Neural cell (in vitro differentiated cells): ENCODE results near the gene PYGL. TPM values are rescaled to one million over a fixed set of nuclear protein-coding genes. Genes with fewer than 3 reads are reported as not detected.
"Not testable (repeated sequence)": the region's sequence is repeated elsewhere in the genome, so short reads cannot be mapped to it uniquely, and the experiment has no call there.

Experiments
- H2AFZ ChIP-seq: fragments of 200-600, 300-800 bp; sonication (generic), shearing (Covaris generic); 2 replicates; pipeline ENCODE4 v1.6.0; 2014; ENCODE audit warnings: low read depth, mild to moderate bottlenecking, antibody characterized with exemption, low read length, moderate library complexity
- H3F3A ChIP-seq: fragments of 200-600 bp; shearing (Covaris generic); 2 replicates; pipeline ENCODE4 v1.6.1; 2016; ENCODE audit warnings: mild to moderate bottlenecking, moderate library complexity, mixed read lengths, antibody characterized with exemption, low read length; ENCODE audit not compliant: insufficient read depth, poor library complexity, severe bottlenecking
- H3K27ac ChIP-seq: fragments of 200-600, 300-800 bp; sonication (generic), shearing (Covaris generic); 2 replicates; pipeline ENCODE4 v1.5.1; 2014; ENCODE audit warnings: mild to moderate bottlenecking, low read length, moderate library complexity
- H3K27me3 ChIP-seq: fragments of 300-800, 200-600 bp; sonication (generic), shearing (Covaris generic); 2 replicates; pipeline ENCODE4 v1.6.0; 2014; ENCODE audit warnings: mild to moderate bottlenecking, low read depth, low read length, moderate library complexity; ENCODE audit not compliant: insufficient read depth
- H3K36me3 ChIP-seq: fragments of 300-800, 200-600 bp; sonication (generic), shearing (Covaris generic); 2 replicates; pipeline ENCODE4 v1.5.1; 2014; ENCODE audit warnings: mild to moderate bottlenecking, antibody characterized with exemption, low read length, moderate library complexity; ENCODE audit not compliant: insufficient read depth
- H3K4me2 ChIP-seq: fragments of 300-800, 200-600 bp; sonication (generic), shearing (Covaris generic); 2 replicates; pipeline ENCODE4 v1.6.0; 2014; ENCODE audit warnings: mild to moderate bottlenecking, low read length
- H3K4me3 ChIP-seq: fragments of 300-800, 200-600 bp; sonication (generic), shearing (Covaris generic); 2 replicates; pipeline ENCODE4 v1.5.1; 2014; ENCODE audit warnings: mild to moderate bottlenecking, low read length, moderate library complexity
- H3K79me2 ChIP-seq: fragments of 200-600 bp; shearing (Covaris generic); replicated peaks from 2 replicates; pipeline ENCODE4 v1.6.0; 2014; ENCODE audit warnings: mild to moderate bottlenecking, low read length, moderate library complexity; ENCODE audit not compliant: insufficient read depth
- H3K9ac ChIP-seq: fragments of 300-800, 200-600 bp; sonication (generic), shearing (Covaris generic); 2 replicates; pipeline ENCODE4 v1.6.1; 2016; ENCODE audit warnings: mild to moderate bottlenecking, low read length, mixed read lengths
- H3K9me2 ChIP-seq: fragments of 200-600 bp; shearing (Covaris generic); 2 replicates; pipeline ENCODE4 v1.6.1; 2016; ENCODE audit warnings: mild to moderate bottlenecking, low read length, mixed read lengths; ENCODE audit not compliant: insufficient read depth
- H3K9me3 ChIP-seq: fragments of 200-600, 300-800 bp; sonication (generic), shearing (Covaris generic); 2 replicates; pipeline ENCODE4 v1.6.1; 2016; ENCODE audit warnings: mild to moderate bottlenecking, mixed run types, low read length, moderate library complexity, mixed read lengths
- H4K20me1 ChIP-seq: fragments of 200-600 bp; shearing (Covaris generic); 2 replicates; pipeline ENCODE4 v1.6.1; 2016; ENCODE audit warnings: mild to moderate bottlenecking, mixed run types; ENCODE audit not compliant: insufficient read depth
- CTCF ChIP-seq: fragments of 450-650 bp; IDR thresholded peaks from 2 replicates; pipeline ENCODE4 v1.5.1; 2014; ENCODE audit warnings: antibody characterized with exemption, mild to moderate bottlenecking, moderate library complexity; ENCODE audit not compliant: poor library complexity, severe bottlenecking
- EP300 ChIP-seq: fragments of 450-650 bp; conservative IDR thresholded peaks from 2 replicates; pipeline ENCODE4 v1.6.1; 2014; ENCODE audit warnings: antibody characterized with exemption, mild to moderate bottlenecking, moderate library complexity; ENCODE audit not compliant: poor library complexity, severe bottlenecking
- EZH2 ChIP-seq: fragments of 200-600, 300-800 bp; shearing (Covaris generic), sonication (generic); IDR thresholded peaks from 2 replicates; pipeline ENCODE4 v1.6.1; 2014; ENCODE audit warnings: antibody characterized with exemption, low read length, borderline replicate concordance, mild to moderate bottlenecking; ENCODE audit not compliant: insufficient read depth, poor library complexity, severe bottlenecking
- MXI1 ChIP-seq: fragments of 450-650 bp; conservative IDR thresholded peaks from 2 replicates; pipeline ENCODE4 v1.6.1; 2014; ENCODE audit warnings: antibody characterized with exemption, mild to moderate bottlenecking; ENCODE audit not compliant: poor library complexity, severe bottlenecking
- POLR2AphosphoS5 ChIP-seq: IDR thresholded peaks from 2 replicates; pipeline ENCODE4 v1.6.1; 2012
- RAD21 ChIP-seq: fragments of 450-650 bp; conservative IDR thresholded peaks from 2 replicates; pipeline ENCODE4 v1.6.1; 2014; ENCODE audit warnings: antibody characterized with exemption, mild to moderate bottlenecking, moderate library complexity
- SMC3 ChIP-seq: fragments of 450-650 bp; conservative IDR thresholded peaks from 2 replicates; pipeline ENCODE4 v1.6.1; 2014; ENCODE audit warnings: antibody characterized with exemption, mild to moderate bottlenecking, moderate library complexity; ENCODE audit not compliant: poor library complexity
- TAF1 ChIP-seq: IDR thresholded peaks from 2 replicates; pipeline ENCODE4 v1.6.1; 2012; ENCODE audit warnings: low read depth
- polyA plus RNA-seq: library from polyadenylated mRNA; depleted of rRNA; stranded (reverse); fragments of >200 nt; gene quantifications from 2 replicates; pipeline ENCODE4 v1.2.3, GENCODE V29; 2014
- TF ChIP-seq, protein P1 (sequence below): IDR thresholded peaks from 2 replicates; pipeline ENCODE4 v1.6.1; 2012; ENCODE audit warnings: borderline replicate concordance

Gene PYGL
- polyA plus RNA-seq, 1 donor from 2014 or later = not detected

GRCh38 chr14:50897658-50898175 lies 46.6 kb downstream of the PYGL start:
- Histone ChIP-seq H3F3A (no peaks in the 10 kb centered on the region), H3K4me3 (no peak overlapping the region), H4K20me1 (no peaks in the 10 kb centered on the region), H3K9me3 (no peaks in the 10 kb centered on the region), H3K27me3 (no peaks in the 10 kb centered on the region), H2AFZ (no peak overlapping the region), H3K79me2 (no peaks in the 10 kb centered on the region), H3K9ac (no peak overlapping the region), H3K36me3 (no peaks in the 10 kb centered on the region), H3K4me2 (no peak overlapping the region), H3K9me2 (no peaks in the 10 kb centered on the region), H3K27ac (no peak overlapping the region)
- no peak for TF ChIP-seq SMC3
- TF ChIP-seq EP300 = no peak
- no peak for TF ChIP-seq TAF1
- no peak for TF ChIP-seq POLR2AphosphoS5
- TF ChIP-seq, protein P1, sequence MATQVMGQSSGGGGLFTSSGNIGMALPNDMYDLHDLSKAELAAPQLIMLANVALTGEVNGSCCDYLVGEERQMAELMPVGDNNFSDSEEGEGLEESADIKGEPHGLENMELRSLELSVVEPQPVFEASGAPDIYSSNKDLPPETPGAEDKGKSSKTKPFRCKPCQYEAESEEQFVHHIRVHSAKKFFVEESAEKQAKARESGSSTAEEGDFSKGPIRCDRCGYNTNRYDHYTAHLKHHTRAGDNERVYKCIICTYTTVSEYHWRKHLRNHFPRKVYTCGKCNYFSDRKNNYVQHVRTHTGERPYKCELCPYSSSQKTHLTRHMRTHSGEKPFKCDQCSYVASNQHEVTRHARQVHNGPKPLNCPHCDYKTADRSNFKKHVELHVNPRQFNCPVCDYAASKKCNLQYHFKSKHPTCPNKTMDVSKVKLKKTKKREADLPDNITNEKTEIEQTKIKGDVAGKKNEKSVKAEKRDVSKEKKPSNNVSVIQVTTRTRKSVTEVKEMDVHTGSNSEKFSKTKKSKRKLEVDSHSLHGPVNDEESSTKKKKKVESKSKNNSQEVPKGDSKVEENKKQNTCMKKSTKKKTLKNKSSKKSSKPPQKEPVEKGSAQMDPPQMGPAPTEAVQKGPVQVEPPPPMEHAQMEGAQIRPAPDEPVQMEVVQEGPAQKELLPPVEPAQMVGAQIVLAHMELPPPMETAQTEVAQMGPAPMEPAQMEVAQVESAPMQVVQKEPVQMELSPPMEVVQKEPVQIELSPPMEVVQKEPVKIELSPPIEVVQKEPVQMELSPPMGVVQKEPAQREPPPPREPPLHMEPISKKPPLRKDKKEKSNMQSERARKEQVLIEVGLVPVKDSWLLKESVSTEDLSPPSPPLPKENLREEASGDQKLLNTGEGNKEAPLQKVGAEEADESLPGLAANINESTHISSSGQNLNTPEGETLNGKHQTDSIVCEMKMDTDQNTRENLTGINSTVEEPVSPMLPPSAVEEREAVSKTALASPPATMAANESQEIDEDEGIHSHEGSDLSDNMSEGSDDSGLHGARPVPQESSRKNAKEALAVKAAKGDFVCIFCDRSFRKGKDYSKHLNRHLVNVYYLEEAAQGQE = no peak
- TF ChIP-seq RAD21 = no peak
- no peak for TF ChIP-seq CTCF
- TF ChIP-seq EZH2 = no peak
- no peak for TF ChIP-seq MXI1

- H3K36me3 ChIP-seq, H3F3A ChIP-seq, H3K4me3 ChIP-seq, H2AFZ ChIP-seq, H3K27me3 ChIP-seq, H3K9me2 ChIP-seq, H3K9ac ChIP-seq, H3K9me3 ChIP-seq, H4K20me1 ChIP-seq, H3K27ac ChIP-seq, H3K79me2 ChIP-seq, H3K4me2 ChIP-seq: not testable (repeated sequence)
Measured at GRCh38 chr14:50897005-50897404, 47.3 kb downstream of the PYGL start.

GRCh38 chr14:50896421-50896820 lies 47.9 kb downstream of the PYGL start:
- not testable (repeated sequence) for H3K9me3 ChIP-seq, H3K9ac ChIP-seq, H4K20me1 ChIP-seq, H3F3A ChIP-seq, H3K79me2 ChIP-seq, H3K4me2 ChIP-seq, H3K27ac ChIP-seq, H3K9me2 ChIP-seq, H3K27me3 ChIP-seq, H3K4me3 ChIP-seq, H3K36me3 ChIP-seq, H2AFZ ChIP-seq
